GM12878 (cell line): ENCODE measurements around the gene NOCT.

Experiments
- CTCF ChIP-seq, 3 experiments: IDR thresholded peaks in 2 of 3; conservative IDR thresholded peaks in 1 of 3; 2 replicates each; pipeline ENCODE4 v1.5.1; 2011; ENCODE audit warnings: low read depth in 3 of 3, low read length in 3 of 3, mild to moderate bottlenecking in 3 of 3, control low read depth in 2 of 3, moderate library complexity in 2 of 3, inconsistent platforms in 1 of 3, mixed read lengths in 1 of 3; ENCODE audit not compliant: control insufficient read depth in 2 of 3, insufficient read depth in 1 of 3; ENCODE audit errors: extremely low read depth in 1 of 3
- E4F1 ChIP-seq: fragments of 450-650 bp; IDR thresholded peaks from 2 replicates; pipeline ENCODE4 v1.6.1; 2018; ENCODE audit warnings: borderline replicate concordance, mild to moderate bottlenecking; ENCODE audit not compliant: partially characterized antibody
- FOXM1 ChIP-seq: IDR thresholded peaks from 2 replicates; pipeline ENCODE4 v1.6.1; 2012; ENCODE audit warnings: low read depth, mild to moderate bottlenecking, inconsistent platforms, low read length, moderate library complexity
- PML ChIP-seq: IDR thresholded peaks from 2 replicates; pipeline ENCODE4 v1.6.1; 2012; ENCODE audit warnings: low read length, inconsistent platforms
- POLR2A ChIP-seq: IDR thresholded peaks from 2 replicates; pipeline ENCODE4 v1.6.1; 2011; ENCODE audit warnings: low read depth, mild to moderate bottlenecking, low read length
- POLR2AphosphoS5 ChIP-seq: IDR thresholded peaks from 2 replicates; pipeline ENCODE4 v1.6.1; 2011; ENCODE audit warnings: mild to moderate bottlenecking, low read length, inconsistent platforms
- PRDM15 ChIP-seq: fragments of 450-650 bp; formaldehyde crosslinking; IDR thresholded peaks from 2 replicates; pipeline ENCODE4 v1.4.0; 2020; ENCODE audit warnings: mild to moderate bottlenecking, moderate library complexity
- SRF ChIP-seq, 2 experiments: IDR thresholded peaks; 2 replicates each; pipeline ENCODE4 v1.6.1; 2011; ENCODE audit warnings: low read depth in 2 of 2, low read length in 2 of 2, mild to moderate bottlenecking in 1 of 2, moderate library complexity in 1 of 2
- TF ChIP-seq, protein P1 (sequence below): IDR thresholded peaks from 2 replicates; pipeline ENCODE4 v1.6.1; 2012; ENCODE audit warnings: low read depth, low read length, improper control_type of control experiment

DNA sequence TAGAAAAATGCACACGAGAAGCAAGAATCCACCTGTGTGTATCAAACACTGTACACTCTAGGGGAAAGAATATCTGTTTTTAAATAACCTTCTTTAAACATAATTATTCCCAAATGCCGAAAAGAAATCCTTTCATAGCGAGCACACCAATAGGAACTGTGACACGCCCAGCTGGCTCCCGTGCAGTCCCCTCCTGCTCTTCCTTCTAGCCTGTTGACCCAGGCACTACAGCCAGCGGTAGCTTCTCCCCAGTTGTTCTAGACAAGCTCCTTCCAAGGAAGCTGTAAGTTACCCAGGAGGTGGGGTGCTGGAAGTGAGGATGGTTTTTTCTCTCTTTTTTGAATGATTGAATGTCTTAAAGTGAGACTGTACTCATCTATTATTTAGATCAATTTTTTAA is 19.5 kb upstream of the NOCT start:
- TF ChIP-seq CTCF (IDR thresholded peaks at IDR 0.05 in 2 of 3, conservative IDR thresholded peaks at IDR 0.05 in 1 of 3; ENCODE audit: control insufficient read depth in 2 of 3, extremely low read depth in 1 of 3, insufficient read depth in 1 of 3, low read depth in 3 of 3, low read length in 3 of 3) (no peak), FOXM1 (no peak), SRF (IDR thresholded peaks at IDR 0.05; ENCODE audit: low read depth in 2 of 2, low read length in 2 of 2) (no peak), E4F1 (no peak), PML (no peak), POLR2AphosphoS5 (no peak), PRDM15 (CRISPR knock-in tag) (no peak), POLR2A (no peak)
- TF ChIP-seq, protein P1, sequence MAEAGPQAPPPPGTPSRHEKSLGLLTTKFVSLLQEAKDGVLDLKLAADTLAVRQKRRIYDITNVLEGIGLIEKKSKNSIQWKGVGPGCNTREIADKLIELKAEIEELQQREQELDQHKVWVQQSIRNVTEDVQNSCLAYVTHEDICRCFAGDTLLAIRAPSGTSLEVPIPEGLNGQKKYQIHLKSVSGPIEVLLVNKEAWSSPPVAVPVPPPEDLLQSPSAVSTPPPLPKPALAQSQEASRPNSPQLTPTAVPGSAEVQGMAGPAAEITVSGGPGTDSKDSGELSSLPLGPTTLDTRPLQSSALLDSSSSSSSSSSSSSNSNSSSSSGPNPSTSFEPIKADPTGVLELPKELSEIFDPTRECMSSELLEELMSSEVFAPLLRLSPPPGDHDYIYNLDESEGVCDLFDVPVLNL, result no peak
